Measurements from ENCODE around the gene KIF26B. TPM values are rescaled to one million over a fixed set of nuclear protein-coding genes. Genes with fewer than 3 reads are reported as not detected.
A peak's percentile ranks its signal among the peaks of the same experiment; 100 is the strongest.

The KIF26B gene
- polyA plus RNA-seq, 1 of the 3 experiments (the other 2 are of a cell fraction), result 2.6 TPM

DNA sequence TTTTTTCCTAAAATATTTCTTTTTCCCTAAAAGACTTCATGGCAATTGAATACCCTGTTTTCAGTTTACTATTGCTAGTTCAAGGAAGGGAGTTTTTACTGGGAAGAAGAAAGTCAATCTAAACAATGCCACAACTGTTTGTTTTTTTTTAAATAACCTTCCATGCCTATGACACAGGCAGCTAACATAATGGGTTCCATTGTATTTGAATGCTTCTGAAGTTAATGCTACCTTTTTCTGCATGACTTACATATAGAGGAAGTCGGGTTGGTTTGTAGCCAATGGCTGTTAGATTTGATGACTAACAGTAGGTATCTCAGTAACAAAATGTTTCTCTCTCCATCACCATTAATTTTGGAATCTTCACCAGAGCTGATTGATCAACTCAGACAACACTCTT, 134.0 kb downstream of the KIF26B start:
- no peak for DNase-seq
- H3K4me3 ChIP-seq (ENCODE audit: low read depth in 2 of 2, low read length in 1 of 2), result no peak overlapping the region
- no peak overlapping the region for H3K9ac ChIP-seq
- H3K27ac ChIP-seq (ENCODE audit: low read depth in 2 of 2, low read length in 1 of 2), result no peak overlapping the region
- no peak overlapping the region for H3K4me2 ChIP-seq
- H3K9me3 ChIP-seq, result no peaks in the 10 kb centered on the region
- TF ChIP-seq CHD2 (IDR thresholded peaks at IDR 0.05; ENCODE audit: low read length, partially characterized antibody) (no peak), FOSL2 (IDR thresholded peaks at IDR 0.05; ENCODE audit: borderline replicate concordance, low read depth) (peak; percentile 24; the same call in 1 of the 2 replicates), MXI1 (IDR thresholded peaks at IDR 0.05; ENCODE audit: low read depth, low read length) (no peak)
- TF ChIP-seq, protein P1, sequence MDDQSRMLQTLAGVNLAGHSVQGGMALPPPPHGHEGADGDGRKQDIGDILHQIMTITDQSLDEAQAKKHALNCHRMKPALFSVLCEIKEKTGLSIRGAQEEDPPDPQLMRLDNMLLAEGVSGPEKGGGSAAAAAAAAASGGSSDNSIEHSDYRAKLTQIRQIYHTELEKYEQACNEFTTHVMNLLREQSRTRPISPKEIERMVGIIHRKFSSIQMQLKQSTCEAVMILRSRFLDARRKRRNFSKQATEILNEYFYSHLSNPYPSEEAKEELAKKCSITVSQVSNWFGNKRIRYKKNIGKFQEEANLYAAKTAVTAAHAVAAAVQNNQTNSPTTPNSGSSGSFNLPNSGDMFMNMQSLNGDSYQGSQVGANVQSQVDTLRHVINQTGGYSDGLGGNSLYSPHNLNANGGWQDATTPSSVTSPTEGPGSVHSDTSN (IDR thresholded peaks at IDR 0.05), result 0 out of 2 replicates have a peak, but pooled peaks have one; percentile 15
- TF ChIP-seq, protein P2, sequence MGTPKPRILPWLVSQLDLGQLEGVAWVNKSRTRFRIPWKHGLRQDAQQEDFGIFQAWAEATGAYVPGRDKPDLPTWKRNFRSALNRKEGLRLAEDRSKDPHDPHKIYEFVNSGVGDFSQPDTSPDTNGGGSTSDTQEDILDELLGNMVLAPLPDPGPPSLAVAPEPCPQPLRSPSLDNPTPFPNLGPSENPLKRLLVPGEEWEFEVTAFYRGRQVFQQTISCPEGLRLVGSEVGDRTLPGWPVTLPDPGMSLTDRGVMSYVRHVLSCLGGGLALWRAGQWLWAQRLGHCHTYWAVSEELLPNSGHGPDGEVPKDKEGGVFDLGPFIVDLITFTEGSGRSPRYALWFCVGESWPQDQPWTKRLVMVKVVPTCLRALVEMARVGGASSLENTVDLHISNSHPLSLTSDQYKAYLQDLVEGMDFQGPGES (IDR thresholded peaks at IDR 0.05; ENCODE audit: low read depth, low read length), result no peak
- 50% methylated on average over 1 of the region's 1 CpG for WGBS (ENCODE audit: low lambda C conversion rate)
- no peaks in the 10 kb centered on the region for H3F3A ChIP-seq (replicated peaks; ENCODE audit: insufficient read depth)
- H3K9me2 ChIP-seq, result no peaks in the 10 kb centered on the region
- H2AFZ ChIP-seq (ENCODE audit: low read depth), result no peak overlapping the region
- peaks cover 0 to 29% of the 10 kb centered on the region in 2 experiments; a peak in 2 of 4 replicates for H3K4me1 ChIP-seq (ENCODE audit: control insufficient read depth in 1 of 2, insufficient read depth in 2 of 2, low read depth in 1 of 2, low read length in 1 of 2)
- no peaks in the 10 kb centered on the region for H3K79me2 ChIP-seq (ENCODE audit: insufficient read depth)
- no peaks in the 10 kb centered on the region; the same call in 1 of the 2 replicates for H4K20me1 ChIP-seq (ENCODE audit: insufficient read depth)
- H3K27me3 ChIP-seq (ENCODE audit: insufficient read depth), result no peaks in the 10 kb centered on the region
- ChIA-PET POLR2A (no interaction called here), CTCF (no interaction called here)
- H3K36me3 ChIP-seq (replicated peaks in 1 of 2; ENCODE audit: control insufficient read depth in 1 of 2, insufficient read depth in 2 of 2, low read length in 1 of 2), result peaks cover 0 to 10% of the 10 kb centered on the region in 2 experiments

DNA sequence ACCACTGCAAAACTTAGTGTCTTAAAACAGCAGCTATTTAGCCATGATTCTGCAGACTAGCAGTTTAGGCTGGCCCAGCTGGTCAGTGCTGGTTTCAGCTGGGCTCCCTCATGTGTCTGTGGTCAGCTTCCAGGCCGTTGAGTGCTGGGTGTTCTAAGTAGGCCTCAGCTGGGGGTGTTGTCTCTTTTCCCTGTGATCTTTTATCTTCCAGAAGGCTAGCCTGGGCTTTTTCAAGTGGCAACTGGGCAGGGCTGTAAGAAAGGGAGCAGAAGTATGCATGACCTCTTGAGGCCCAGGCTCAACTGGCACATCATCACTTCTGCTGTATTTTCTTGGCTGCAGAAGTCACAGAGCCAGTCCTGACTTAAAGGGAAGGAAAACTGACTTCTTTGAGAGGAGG, 136.1 kb downstream of the KIF26B start:
- Histone ChIP-seq H3K4me1 (ENCODE audit: control insufficient read depth in 1 of 2, insufficient read depth in 2 of 2, low read depth in 1 of 2, low read length in 1 of 2) (peaks cover 0 to 29% of the 10 kb centered on the region in 2 experiments; a peak in 2 of 4 replicates), H3K79me2 (ENCODE audit: insufficient read depth) (no peaks in the 10 kb centered on the region), H2AFZ (ENCODE audit: low read depth) (no peak overlapping the region), H3F3A (replicated peaks; ENCODE audit: insufficient read depth) (no peaks in the 10 kb centered on the region), H4K20me1 (ENCODE audit: insufficient read depth) (no peaks in the 10 kb centered on the region; the same call in 1 of the 2 replicates), H3K9me3 (no peaks in the 10 kb centered on the region), H3K27me3 (ENCODE audit: insufficient read depth) (no peaks in the 10 kb centered on the region), H3K9ac (no peak overlapping the region), H3K27ac (ENCODE audit: low read depth in 2 of 2, low read length in 1 of 2) (no peak overlapping the region; a peak in 1 of 4 replicates), H3K4me2 (no peak overlapping the region), H3K9me2 (no peaks in the 10 kb centered on the region), H3K4me3 (ENCODE audit: low read depth in 2 of 2, low read length in 1 of 2) (no peak overlapping the region), H3K36me3 (replicated peaks in 1 of 2; ENCODE audit: control insufficient read depth in 1 of 2, insufficient read depth in 2 of 2, low read length in 1 of 2) (peaks cover 0 to 12% of the 10 kb centered on the region in 2 experiments)
- peak; percentile 36; the same call in 1 of the 2 replicates for TF ChIP-seq TCF12 (IDR thresholded peaks at IDR 0.05)
- no peak for TF ChIP-seq TAF1 (IDR thresholded peaks at IDR 0.05; ENCODE audit: borderline replicate concordance, low read depth, low read length)
- DNase-seq, result no peak
- POLR2A ChIA-PET, result interaction anchor here (0.7 kb wide), 1 partner anchor 523 kb away, joined by 3 read pairs; no protein-coding TSS in a partner anchor
- CTCF ChIA-PET, result no interaction called here
- 57% methylated on average over 1 of the region's 1 CpG for WGBS (ENCODE audit: low lambda C conversion rate)

DNA sequence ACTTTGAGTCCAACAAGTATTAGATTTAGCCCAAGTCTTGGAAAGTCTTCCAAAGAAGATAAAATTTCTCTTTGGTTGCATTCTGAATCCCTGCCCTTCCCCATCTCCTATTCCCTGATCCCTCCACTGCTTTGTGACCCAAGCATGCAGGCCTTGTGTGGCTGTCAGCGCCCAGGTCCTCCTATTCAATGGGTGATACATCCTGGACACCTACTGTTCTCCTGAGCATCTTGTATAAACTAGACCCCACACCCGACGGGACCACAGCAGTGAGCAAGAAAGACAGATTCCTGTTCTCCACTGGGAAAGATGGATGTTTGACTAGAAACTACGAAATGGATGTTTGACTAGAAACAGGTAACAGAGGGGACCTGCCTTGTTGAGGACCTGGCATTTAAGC, 136.6 kb downstream of the KIF26B start:
- Histone ChIP-seq H3K9me3 (no peaks in the 10 kb centered on the region), H2AFZ (ENCODE audit: low read depth) (no peak overlapping the region), H3K4me3 (ENCODE audit: low read depth in 2 of 2, low read length in 1 of 2) (no peak overlapping the region), H3F3A (replicated peaks; ENCODE audit: insufficient read depth) (no peaks in the 10 kb centered on the region), H3K79me2 (ENCODE audit: insufficient read depth) (no peaks in the 10 kb centered on the region), H3K27me3 (ENCODE audit: insufficient read depth) (no peaks in the 10 kb centered on the region), H3K4me1 (ENCODE audit: control insufficient read depth in 1 of 2, insufficient read depth in 2 of 2, low read depth in 1 of 2, low read length in 1 of 2) (peaks cover 0 to 29% of the 10 kb centered on the region in 2 experiments; a peak in 2 of 4 replicates), H3K9me2 (no peaks in the 10 kb centered on the region), H3K4me2 (no peak overlapping the region), H3K36me3 (replicated peaks in 1 of 2; ENCODE audit: control insufficient read depth in 1 of 2, insufficient read depth in 2 of 2, low read length in 1 of 2) (peaks cover 0 to 14% of the 10 kb centered on the region in 2 experiments), H3K27ac (ENCODE audit: low read depth in 2 of 2, low read length in 1 of 2) (peak overlapping the region in 1 of 2 experiments; percentile 29; a peak in 1 of 4 replicates), H3K9ac (no peak overlapping the region), H4K20me1 (ENCODE audit: insufficient read depth) (no peaks in the 10 kb centered on the region; the same call in 1 of the 2 replicates)
- WGBS (ENCODE audit: low lambda C conversion rate), result 54% methylated on average over 4 of the region's 4 CpGs
- DNase-seq, result no peak
- ChIA-PET POLR2A (no interaction called here), CTCF (no interaction called here)
- TF ChIP-seq RXRA (IDR thresholded peaks at IDR 0.05; ENCODE audit: borderline replicate concordance, low read depth) (no peak), TCF12 (IDR thresholded peaks at IDR 0.05) (no peak), SIN3A (IDR thresholded peaks at IDR 0.05; ENCODE audit: borderline replicate concordance, low read depth, low read length) (no peak), RCOR1 (IDR thresholded peaks at IDR 0.05; ENCODE audit: low read length) (no peak), CHD2 (IDR thresholded peaks at IDR 0.05; ENCODE audit: low read length, partially characterized antibody) (no peak), MXI1 (IDR thresholded peaks at IDR 0.05; ENCODE audit: low read depth, low read length) (no peak)
- TF ChIP-seq, protein P3, sequence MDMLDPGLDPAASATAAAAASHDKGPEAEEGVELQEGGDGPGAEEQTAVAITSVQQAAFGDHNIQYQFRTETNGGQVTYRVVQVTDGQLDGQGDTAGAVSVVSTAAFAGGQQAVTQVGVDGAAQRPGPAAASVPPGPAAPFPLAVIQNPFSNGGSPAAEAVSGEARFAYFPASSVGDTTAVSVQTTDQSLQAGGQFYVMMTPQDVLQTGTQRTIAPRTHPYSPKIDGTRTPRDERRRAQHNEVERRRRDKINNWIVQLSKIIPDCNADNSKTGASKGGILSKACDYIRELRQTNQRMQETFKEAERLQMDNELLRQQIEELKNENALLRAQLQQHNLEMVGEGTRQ (IDR thresholded peaks at IDR 0.05; ENCODE audit: borderline replicate concordance, low read depth, low read length), result no peak
- TF ChIP-seq, protein P4, sequence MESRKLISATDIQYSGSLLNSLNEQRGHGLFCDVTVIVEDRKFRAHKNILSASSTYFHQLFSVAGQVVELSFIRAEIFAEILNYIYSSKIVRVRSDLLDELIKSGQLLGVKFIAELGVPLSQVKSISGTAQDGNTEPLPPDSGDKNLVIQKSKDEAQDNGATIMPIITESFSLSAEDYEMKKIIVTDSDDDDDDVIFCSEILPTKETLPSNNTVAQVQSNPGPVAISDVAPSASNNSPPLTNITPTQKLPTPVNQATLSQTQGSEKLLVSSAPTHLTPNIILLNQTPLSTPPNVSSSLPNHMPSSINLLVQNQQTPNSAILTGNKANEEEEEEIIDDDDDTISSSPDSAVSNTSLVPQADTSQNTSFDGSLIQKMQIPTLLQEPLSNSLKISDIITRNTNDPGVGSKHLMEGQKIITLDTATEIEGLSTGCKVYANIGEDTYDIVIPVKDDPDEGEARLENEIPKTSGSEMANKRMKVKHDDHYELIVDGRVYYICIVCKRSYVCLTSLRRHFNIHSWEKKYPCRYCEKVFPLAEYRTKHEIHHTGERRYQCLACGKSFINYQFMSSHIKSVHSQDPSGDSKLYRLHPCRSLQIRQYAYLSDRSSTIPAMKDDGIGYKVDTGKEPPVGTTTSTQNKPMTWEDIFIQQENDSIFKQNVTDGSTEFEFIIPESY (IDR thresholded peaks at IDR 0.05; ENCODE audit: borderline replicate concordance, low read depth), result no peak

Measured in SK-N-SH (cell line).